Measurements from ENCODE around the gene PTPRM. TPM values are rescaled to one million over a fixed set of nuclear protein-coding genes. Genes with fewer than 3 reads are reported as not detected.

The PTPRM gene
- total RNA-seq, 4 donors from 2014 or later: 22.5 to 92.5 (median 39.2) TPM

GRCh38 chr18:8326763-8327394 is 759.8 kb downstream of the PTPRM start:
- Histone ChIP-seq H3K27me3 (no peaks in the 10 kb centered on the region), H3K36me3 (no peaks in the 10 kb centered on the region), H3K27ac (no peak overlapping the region), H3K4me3 (no peak overlapping the region), H3K9me3 (no peaks in the 10 kb centered on the region), H3K4me1 (peaks cover 0 to 21% (median 13%) of the 10 kb centered on the region in 4 donors)
- TF ChIP-seq, protein P1, sequence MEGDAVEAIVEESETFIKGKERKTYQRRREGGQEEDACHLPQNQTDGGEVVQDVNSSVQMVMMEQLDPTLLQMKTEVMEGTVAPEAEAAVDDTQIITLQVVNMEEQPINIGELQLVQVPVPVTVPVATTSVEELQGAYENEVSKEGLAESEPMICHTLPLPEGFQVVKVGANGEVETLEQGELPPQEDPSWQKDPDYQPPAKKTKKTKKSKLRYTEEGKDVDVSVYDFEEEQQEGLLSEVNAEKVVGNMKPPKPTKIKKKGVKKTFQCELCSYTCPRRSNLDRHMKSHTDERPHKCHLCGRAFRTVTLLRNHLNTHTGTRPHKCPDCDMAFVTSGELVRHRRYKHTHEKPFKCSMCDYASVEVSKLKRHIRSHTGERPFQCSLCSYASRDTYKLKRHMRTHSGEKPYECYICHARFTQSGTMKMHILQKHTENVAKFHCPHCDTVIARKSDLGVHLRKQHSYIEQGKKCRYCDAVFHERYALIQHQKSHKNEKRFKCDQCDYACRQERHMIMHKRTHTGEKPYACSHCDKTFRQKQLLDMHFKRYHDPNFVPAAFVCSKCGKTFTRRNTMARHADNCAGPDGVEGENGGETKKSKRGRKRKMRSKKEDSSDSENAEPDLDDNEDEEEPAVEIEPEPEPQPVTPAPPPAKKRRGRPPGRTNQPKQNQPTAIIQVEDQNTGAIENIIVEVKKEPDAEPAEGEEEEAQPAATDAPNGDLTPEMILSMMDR (IDR thresholded peaks at IDR 0.05): no peak
- TF ChIP-seq EP300 (IDR thresholded peaks at IDR 0.05; ENCODE audit: low read depth): no peak
- TF ChIP-seq POLR2A (IDR thresholded peaks at IDR 0.05): no peak
- TF ChIP-seq POLR2AphosphoS5 (IDR thresholded peaks at IDR 0.05): no peak
- intact Hi-C loops (cut with DNase I; ENCODE audit: low total_unique reads) (no loop called here), in situ Hi-C loops (cut with MboI; ENCODE audit: low pct_ligation_motif_present in 1 of 4, low pct_unique_long_range_greater_than_20kb in 1 of 4, low sequenced_read_pairs in 3 of 4) (no loop called here)
- WGBS, 2 donors (ENCODE audit: low coverage in 1 of 2): 89% methylated on average over 1 of the region's 1 CpG; no CpG with 5 or more reads in 1 of the 2 donors
- no peak for DNase-seq

DNA sequence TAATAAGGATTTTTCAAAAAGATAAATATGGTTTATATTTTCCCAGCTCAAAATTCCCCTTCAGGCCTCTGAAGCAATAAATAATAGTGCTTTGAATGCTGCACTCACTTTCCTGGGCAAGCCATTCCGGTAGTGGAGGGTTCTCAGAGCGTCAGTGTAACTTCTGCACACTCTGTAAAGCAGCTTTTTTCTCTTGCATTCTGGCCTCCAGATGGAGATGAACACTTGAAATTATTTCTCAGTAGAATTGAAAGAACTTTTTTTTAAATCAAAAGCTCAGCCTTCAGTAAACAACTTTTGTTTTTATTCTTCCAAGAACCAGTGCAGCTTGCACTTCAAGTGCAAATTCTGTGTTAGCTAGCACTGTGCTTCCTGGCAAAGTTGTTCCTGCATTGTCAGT is 761.0 kb downstream of the PTPRM start:
- 48 to 60% methylated on average over 1 to 2 of the region's 2 CpGs for WGBS, 2 donors (ENCODE audit: low coverage in 1 of 2)
- intact Hi-C loops (cut with DNase I; ENCODE audit: low total_unique reads): no loop called here

DNA sequence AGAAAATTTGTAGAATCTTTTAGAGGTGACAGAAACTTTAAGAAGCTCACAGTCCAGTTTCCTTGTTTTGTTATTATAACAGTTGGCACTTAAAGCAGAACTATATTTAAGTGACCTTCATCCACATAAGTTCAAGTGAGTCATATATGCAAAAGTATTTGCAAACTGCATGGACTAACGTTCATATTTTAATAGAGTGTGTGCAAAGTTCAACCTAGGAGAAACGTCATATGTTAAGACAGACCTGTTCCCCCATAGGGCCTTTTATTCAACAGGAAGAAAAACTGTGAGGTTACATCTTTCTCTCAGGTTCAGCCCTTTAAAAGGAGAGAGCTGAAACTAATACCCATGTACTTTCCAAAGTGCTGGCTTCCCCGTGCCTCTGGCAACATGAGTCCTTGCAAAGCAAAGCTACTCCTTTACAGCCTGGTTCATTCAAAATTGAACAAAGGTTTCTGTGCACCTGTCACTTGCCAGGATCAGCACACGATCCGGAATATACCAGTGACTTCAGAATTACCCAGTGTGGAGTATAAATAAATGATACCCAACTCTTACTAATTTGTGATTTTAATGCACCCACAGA is 762.2 kb downstream of the PTPRM start:
- Histone ChIP-seq H3K27me3 (no peaks in the 10 kb centered on the region), H3K27ac (no peak overlapping the region), H3K9me3 (no peaks in the 10 kb centered on the region), H3K36me3 (no peaks in the 10 kb centered on the region), H3K4me3 (no peak overlapping the region), H3K4me1 (peaks cover 0 to 21% (median 13%) of the 10 kb centered on the region in 4 donors)
- TF ChIP-seq POLR2AphosphoS5 (IDR thresholded peaks at IDR 0.05) (no peak), POLR2A (IDR thresholded peaks at IDR 0.05) (no peak), EP300 (IDR thresholded peaks at IDR 0.05; ENCODE audit: low read depth) (no peak)
- TF ChIP-seq, protein P1 (IDR thresholded peaks at IDR 0.05): no peak
- in situ Hi-C loops (cut with MboI; ENCODE audit: low pct_ligation_motif_present in 1 of 4, low pct_unique_long_range_greater_than_20kb in 1 of 4, low sequenced_read_pairs in 3 of 4): no loop called here
- DNase-seq: no peak
- intact Hi-C loops (cut with DNase I; ENCODE audit: low total_unique reads): no loop called here
- WGBS, 2 donors (ENCODE audit: low coverage in 1 of 2): 37 to 49% methylated on average over 4 to 5 of the region's 5 CpGs

More for the DNA sequence above, 761.0 kb downstream of the PTPRM start:
- DNase-seq: no peak
- no peak overlapping the region for H3K27ac ChIP-seq
- TF ChIP-seq EP300 (IDR thresholded peaks at IDR 0.05; ENCODE audit: low read depth): no peak
- no peak for TF ChIP-seq POLR2AphosphoS5 (IDR thresholded peaks at IDR 0.05)
- TF ChIP-seq, protein P1 (IDR thresholded peaks at IDR 0.05): no peak
- TF ChIP-seq POLR2A (IDR thresholded peaks at IDR 0.05): no peak
- H3K4me1 ChIP-seq: peaks cover 0 to 21% (median 13%) of the 10 kb centered on the region in 4 donors
- H3K4me3 ChIP-seq: no peak overlapping the region
- no peaks in the 10 kb centered on the region for H3K27me3 ChIP-seq
- in situ Hi-C loops (cut with MboI; ENCODE audit: low pct_ligation_motif_present in 1 of 4, low pct_unique_long_range_greater_than_20kb in 1 of 4, low sequenced_read_pairs in 3 of 4): no loop called here
- H3K36me3 ChIP-seq: no peaks in the 10 kb centered on the region
- no peaks in the 10 kb centered on the region for H3K9me3 ChIP-seq

DNA sequence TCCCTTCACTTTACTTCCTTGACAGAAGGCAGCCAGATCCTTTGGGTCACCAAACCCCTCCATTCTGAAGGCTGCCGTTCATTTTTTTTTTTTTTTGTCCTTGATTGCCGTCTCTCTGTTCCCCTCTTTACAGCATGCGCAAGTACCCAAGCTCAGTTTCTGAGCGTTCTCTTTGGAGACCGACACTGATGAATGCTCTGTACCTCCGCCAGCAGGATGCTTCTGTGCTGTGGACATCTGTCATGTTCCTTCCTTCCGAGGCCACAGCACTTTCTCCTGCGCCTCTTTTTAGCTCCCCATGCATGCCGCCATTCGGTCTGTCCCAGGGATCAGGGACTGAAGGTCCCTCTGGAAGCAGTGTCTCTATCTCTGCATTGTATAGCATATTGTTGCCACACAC is 763.5 kb downstream of the PTPRM start:
- in situ Hi-C loops (cut with MboI; ENCODE audit: low pct_ligation_motif_present in 1 of 4, low pct_unique_long_range_greater_than_20kb in 1 of 4, low sequenced_read_pairs in 3 of 4): no loop called here
- 88 to 93% methylated on average over 2 to 10 of the region's 10 CpGs for WGBS, 2 donors (ENCODE audit: low coverage in 1 of 2)
- DNase-seq: no peak
- Histone ChIP-seq H3K36me3 (no peaks in the 10 kb centered on the region), H3K4me1 (peaks cover 0 to 21% (median 13%) of the 10 kb centered on the region in 4 donors), H3K9me3 (no peaks in the 10 kb centered on the region), H3K27ac (no peak overlapping the region), H3K27me3 (no peaks in the 10 kb centered on the region), H3K4me3 (no peak overlapping the region)
- intact Hi-C loops (cut with DNase I; ENCODE audit: low total_unique reads): no loop called here
- TF ChIP-seq POLR2AphosphoS5 (IDR thresholded peaks at IDR 0.05) (no peak), EP300 (IDR thresholded peaks at IDR 0.05; ENCODE audit: low read depth) (no peak), POLR2A (IDR thresholded peaks at IDR 0.05) (no peak)
- TF ChIP-seq, protein P1 (IDR thresholded peaks at IDR 0.05): no peak
